Loucy (cell line): ENCODE data around the gene CAMTA1.

Experiments
- CTCF ChIP-seq: fragments of 200-600 bp; sonication (generic); conservative IDR thresholded peaks from 2 replicates; pipeline ENCODE4 v1.5.1; 2014; ENCODE audit warnings: mild to moderate bottlenecking, antibody characterized with exemption, low read length
- EZH2phosphoT487 ChIP-seq: fragments of 200-600 bp; IDR thresholded peaks from 2 replicates; pipeline ENCODE4 v1.6.1; 2018; ENCODE audit warnings: antibody characterized with exemption, mild to moderate bottlenecking, moderate library complexity, borderline replicate concordance

GRCh38 chr1:7186382-7187111 lies 401.3 kb downstream of the CAMTA1 start:
- TF ChIP-seq CTCF = no peak
- no peak for TF ChIP-seq EZH2phosphoT487
